Stimulated activated CD4-positive, alpha-beta T cell treated with anti-CD3 and anti-CD28 coated beads, TNF-alpha, amount 100 ng/mL, for 4 hours (primary cell): ENCODE data around the gene CCT6A.
"Not testable (repeated sequence)": the region's sequence is repeated elsewhere in the genome, so short reads cannot be mapped to it uniquely, and the experiment has no call there.

Source experiments
- DNase-seq, 3 experiments: peaks; one replicate each; pipeline ENCODE4 v3.0.0-alpha.2; 2020; ENCODE audit warnings: low read depth in 3 of 3

The CCT6A gene

DNA sequence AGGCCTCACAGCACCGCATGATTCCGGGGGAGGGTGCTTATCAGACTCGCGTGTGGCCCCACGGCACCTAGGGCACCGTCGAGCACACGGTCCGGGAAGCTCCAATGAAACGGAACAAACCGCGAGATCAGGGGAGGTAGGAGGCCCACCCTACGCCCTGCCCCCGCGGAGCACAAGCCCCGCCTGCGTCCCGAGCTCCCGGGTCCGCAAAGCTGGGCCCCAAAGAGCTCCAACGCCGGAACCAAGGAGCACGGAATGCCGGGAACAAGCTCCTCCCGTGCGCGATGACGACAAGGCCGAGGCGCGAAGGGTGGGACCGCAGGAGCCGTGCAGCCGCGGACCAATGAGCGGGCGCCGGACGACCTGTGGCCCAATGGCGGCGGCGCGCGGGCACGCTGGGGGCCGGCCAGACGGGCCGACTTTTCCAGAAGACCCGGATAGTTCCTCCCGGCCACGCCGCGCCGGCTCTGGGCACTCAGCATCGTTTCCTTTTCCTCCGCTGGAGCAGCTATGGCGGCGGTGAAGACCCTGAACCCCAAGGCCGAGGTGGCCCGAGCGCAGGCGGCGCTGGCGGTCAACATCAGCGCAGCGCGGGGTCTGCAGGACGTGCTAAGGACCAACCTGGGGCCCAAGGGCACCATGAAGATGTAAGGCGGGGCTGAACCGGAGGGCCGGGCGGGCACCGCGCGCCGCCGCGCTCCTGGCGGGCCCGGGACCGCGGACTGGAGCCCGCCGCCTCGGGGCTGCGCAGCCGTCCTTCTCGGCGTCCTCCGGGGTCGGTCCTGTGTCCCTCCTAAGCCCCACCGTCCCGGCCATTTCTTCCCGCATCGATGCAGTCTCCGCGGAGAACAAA is at the start of gene CCT6A, which contains the start of gene PSPH:
Gene CCT6A (plus strand): TSS at position 427 of the 853 bp plus-strand sequence. CDS start 84 bp downstream, at position 511.
Gene PSPH (minus strand): TSS at position 106 of the 853 bp plus-strand sequence. CDS start 30,232 bp downstream, outside the sequence.
- peak; percentile 85 to 90 (median 89) for DNase-seq

- no peak for DNase-seq
Observed at GRCh38 chr7:56003749-56004148, 47.8 kb upstream of the CCT6A start.

GRCh38 chr7:56007167-56007652 is 44.4 kb upstream of the CCT6A start:
- DNase-seq, result no peak

- DNase-seq, result no peak
Observed at GRCh38 chr7:56007891-56008290, 43.7 kb upstream of the CCT6A start.

- DNase-seq, result no peak
Observed at GRCh38 chr7:56009695-56010094, 41.9 kb upstream of the CCT6A start.

DNA sequence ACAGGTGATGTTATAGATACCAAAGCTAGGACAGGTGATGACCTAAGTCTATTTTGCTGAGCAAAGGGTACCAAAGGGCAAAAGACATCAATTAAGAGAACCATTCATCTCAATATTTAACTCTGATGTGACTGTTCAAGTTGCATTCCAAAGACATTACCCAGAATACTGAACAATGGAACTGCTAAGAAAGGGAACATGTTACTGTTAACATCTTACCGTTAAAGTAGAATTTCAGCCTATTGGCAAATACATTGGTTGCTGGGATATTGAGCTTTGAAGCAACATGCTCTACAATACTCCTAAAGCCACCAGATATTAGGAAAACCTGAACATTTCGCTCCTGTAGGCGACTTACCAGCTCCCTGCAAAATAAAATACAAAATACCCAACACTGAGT is 34.5 kb upstream of the CCT6A start:
- DNase-seq, result not testable (repeated sequence)

DNA sequence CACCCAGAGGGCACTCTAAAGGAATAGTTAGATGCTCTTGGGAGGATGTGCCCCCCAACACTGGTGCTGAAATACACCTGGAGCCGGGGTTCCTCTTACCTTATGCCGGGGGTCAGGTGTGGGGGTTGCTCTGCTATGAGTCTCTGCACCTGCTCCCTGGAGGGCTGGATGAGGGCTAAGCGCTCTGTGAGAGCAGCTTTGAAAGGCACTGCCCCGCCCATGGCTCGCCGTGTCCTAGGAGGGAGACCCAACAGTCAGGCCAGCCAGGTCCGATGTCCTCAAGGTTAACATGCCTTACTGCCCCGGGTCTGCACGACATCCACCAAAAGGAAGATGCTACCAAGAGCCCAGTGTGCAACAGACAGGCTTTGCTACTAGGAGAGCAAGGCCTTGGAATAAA is 32.1 kb upstream of the CCT6A start:
- DNase-seq, result no peak

- no peak for DNase-seq
Observed at GRCh38 chr7:56023500-56023899, 28.1 kb upstream of the CCT6A start.

- no peak for DNase-seq
Observed at GRCh38 chr7:56026538-56026937, 25.0 kb upstream of the CCT6A start.

DNA sequence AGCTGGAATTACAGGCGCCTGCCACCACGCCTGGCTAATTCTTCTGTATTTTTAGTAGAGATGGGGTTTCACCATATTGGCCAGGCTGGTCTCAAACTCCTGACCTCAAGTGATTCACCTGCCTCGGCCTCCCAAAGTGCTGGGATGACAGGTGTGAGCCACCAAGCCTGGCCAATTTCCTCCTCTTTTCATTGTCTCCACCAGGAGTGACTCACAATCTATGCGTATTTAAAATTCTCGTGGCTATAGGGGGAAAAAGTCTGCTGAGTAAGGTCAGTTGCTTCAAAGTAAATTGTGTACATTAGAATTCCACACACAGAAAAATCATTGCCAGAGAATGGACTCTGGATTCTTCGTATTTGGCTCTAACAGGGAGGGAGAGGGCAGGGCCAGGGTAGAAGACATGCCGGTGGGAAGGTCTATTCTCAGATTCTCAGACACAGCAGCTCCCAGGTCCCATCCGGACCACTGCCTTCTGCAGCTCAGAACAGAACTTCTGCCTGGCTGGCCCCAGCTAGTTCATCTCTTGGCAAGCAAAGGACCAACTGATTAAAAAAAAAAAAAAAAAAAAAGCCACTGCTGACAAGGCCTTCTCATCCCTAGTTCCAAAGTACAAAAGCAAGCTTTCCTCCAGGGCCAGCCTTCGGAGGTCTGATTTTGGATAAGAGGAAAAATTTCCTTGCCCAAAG is 22.5 kb upstream of the CCT6A start:
- DNase-seq, result no peak

- no peak for DNase-seq
Observed at GRCh38 chr7:56030340-56030739, 21.2 kb upstream of the CCT6A start.

DNA sequence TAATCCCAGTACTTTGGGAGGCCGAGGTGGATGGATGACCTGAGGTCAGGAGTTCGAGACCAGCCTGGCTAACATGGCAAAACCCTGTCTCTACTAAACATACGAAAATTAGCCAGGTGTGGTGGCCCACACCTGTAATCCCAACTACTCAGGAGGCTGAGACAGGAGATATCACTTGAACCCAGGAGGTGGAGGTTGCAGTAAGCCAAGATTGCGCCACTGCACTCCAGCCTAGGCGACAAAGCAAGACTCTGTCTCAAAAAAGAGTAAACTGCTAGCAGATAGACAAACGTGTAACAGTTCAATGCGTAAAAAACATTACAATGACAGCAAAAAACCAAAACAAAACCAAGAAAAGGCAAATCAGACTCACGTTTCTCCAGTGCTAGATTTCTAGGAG is 20.0 kb upstream of the CCT6A start:
- DNase-seq, result not testable (repeated sequence)

DNA sequence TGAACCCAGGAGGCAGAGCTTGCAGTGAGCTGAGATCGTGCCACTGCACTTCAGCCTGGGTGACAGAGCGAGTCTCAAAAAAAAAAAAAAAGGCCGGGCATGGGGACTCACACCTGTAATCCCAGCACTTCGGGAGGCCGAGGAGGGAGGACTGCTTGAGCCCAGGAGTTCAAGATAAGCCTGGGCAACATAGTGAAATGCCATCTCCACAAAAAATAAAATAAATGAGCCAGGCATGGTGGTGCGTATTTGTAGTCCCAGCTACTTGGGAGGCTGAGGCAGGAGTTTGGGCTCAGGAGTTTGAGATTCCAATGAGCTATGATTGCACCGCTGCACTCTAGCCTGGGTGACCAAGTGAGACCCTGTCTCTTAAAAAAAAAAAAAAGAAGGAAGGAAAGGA is 19.0 kb upstream of the CCT6A start:
- DNase-seq, result not testable (repeated sequence)

DNA sequence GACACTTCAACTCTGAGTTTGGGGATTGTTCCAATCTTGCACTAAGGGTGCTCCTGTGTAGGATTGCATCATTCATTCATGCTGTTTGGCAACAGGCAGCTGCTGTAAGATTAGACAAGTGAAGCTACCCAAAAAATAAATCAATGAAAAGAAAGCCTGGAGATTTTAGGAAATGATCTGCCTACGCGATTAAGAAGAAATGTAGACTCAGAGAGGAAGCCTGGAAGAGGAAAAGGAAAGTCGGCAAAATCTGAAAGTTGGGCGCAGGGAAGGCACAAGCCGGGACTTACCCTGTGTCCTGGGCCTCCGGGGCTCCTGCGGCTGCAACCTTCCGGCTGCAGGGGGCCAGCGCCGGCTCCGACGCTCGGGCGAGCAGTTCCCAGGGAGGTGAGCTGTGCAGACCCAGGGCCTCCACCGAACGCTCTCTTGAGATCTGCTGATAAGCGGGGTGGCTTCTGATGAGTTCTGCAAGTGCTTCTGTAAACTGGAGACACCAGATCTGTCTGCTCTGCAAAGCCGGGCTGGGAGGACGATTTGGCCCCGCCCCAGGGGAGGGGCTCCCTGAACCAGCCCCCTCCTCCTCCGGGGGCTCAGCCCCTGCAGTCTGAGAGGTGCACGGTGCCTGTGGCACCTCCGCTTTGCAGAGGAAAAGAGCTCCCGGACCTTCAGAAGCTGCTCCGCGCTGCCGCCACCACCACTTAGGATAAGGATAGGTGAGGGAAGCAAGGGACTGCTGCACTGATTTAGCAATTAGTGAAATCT is 17.7 kb upstream of the CCT6A start:
- peak; percentile 43 to 53 (median 49) for DNase-seq

DNA sequence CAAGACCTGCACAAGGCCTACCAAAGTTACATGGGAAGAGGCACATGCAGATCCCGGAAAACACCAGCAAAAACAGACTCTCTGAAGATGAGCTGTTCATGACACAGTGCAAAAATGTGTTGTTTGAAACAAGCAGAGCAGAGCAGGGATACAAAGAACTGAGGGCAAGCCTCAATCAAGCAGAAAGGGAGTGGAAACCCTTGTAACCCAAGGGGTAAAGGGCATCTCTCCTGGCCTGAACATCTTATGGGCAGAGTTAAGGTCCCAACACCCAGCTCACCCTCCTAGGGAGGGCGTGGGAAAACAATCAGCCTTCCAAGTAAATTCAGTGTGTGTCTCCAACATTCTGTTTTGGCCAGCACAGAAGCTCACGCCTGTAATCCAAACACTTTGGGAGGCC is 10.8 kb upstream of the CCT6A start:
- no peak for DNase-seq

GRCh38 chr7:56045758-56046157 is 5.8 kb upstream of the CCT6A start:
- not testable (repeated sequence) for DNase-seq

DNA sequence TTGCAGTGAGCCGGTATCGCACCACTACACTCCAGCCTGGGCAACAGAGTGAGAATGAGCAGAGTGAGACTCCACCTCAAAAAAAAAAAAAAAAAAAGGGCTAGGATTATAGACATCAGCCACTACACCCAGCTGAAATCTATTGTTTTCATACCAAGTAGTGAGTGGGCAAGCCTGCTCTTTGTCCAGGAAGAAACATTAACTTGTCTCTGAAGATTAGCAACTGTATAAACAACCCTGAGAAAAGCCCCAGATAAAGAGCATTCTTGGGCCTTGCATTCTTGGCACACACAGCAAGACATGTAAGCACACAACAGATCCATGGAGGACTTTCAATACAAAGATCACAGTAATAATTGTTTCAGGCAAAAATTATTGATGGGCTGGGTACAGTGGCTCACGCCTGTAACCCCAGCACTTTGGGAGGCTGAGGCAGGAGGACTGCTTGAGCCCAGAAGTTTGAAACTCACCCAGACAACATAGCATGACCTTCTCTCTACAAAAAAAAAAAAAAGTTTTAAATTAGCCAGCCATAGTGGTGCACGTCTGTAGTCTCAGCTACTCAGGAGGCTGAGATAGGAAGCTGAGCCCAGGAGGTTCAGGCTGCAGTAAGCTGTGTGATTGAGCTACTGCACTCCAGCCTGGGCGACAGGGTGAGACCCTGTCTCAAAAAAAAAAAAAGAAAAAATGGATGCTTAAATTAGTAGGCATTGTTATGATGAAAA is 4.7 kb upstream of the CCT6A start:
- DNase-seq, result no peak

GRCh38 chr7:56047446-56048116 is 4.0 kb upstream of the CCT6A start:
- not testable (repeated sequence) for DNase-seq

DNA sequence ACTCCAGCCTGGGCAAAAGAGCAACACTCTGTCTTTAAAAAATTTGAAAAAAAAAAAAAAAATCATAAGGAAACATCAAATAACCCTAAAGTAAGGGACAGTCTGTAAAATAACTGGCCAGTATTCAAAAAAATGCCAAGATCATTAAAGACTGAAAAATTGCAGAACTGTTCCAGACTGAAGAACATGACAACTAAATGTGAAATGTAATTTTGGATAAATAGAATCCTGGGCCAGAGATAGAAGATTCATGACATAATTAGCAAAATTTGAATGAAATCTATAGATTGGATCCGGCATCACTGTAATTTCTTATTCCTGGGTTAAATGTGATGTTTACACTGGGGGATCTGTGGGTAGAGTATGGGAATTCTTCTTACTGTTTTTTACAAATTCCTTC is 3.3 kb upstream of the CCT6A start:
- no peak for DNase-seq

DNA sequence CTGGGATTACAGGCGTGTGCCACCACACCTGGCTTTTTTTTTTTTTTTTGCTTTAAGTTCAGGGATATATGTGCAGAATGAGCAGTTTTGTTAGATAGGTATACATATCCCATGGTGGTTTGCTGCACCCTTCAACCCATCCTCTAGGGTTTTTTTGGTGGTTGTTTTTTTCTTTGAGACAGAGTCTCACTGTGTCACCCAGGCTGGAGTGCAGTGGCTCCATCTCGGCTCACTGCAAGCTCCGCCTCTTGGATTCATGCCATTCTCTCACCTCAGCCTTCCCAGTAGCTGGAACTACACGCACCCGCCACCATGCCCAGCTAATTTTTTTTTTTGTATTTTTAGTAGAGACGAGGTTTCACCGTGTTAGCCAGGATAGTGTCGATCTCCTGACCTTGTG is 2.8 kb upstream of the CCT6A start:
- DNase-seq, result not testable (repeated sequence)

GRCh38 chr7:56051053-56051338 is 569 bp upstream of the CCT6A start:
- DNase-seq, result no peak
